ENCODE results near the gene STARD5.

DNA sequence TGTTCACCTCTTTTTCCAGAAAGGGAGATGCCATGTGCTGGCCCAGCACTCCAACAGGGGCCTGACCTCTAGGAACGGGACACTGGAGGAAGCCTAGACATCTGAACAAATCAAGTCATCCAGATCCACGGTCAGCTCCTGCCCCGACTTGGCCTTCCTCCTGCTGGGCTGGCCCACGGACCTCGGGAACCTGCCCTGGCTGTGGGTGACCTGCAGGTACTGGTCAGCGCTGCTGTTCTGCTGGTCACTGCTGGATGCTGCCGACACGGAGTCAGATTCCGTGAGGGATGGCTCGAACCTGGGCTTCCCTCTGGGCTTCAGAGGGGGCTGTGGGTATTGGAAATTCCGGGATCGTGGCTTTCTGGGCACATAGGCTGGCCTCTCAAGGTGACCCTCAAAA is 8.4 kb upstream of the STARD5 start:
- TF ChIP-seq, protein P1, sequence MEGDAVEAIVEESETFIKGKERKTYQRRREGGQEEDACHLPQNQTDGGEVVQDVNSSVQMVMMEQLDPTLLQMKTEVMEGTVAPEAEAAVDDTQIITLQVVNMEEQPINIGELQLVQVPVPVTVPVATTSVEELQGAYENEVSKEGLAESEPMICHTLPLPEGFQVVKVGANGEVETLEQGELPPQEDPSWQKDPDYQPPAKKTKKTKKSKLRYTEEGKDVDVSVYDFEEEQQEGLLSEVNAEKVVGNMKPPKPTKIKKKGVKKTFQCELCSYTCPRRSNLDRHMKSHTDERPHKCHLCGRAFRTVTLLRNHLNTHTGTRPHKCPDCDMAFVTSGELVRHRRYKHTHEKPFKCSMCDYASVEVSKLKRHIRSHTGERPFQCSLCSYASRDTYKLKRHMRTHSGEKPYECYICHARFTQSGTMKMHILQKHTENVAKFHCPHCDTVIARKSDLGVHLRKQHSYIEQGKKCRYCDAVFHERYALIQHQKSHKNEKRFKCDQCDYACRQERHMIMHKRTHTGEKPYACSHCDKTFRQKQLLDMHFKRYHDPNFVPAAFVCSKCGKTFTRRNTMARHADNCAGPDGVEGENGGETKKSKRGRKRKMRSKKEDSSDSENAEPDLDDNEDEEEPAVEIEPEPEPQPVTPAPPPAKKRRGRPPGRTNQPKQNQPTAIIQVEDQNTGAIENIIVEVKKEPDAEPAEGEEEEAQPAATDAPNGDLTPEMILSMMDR (IDR thresholded peaks at IDR 0.05), result no peak
- TF ChIP-seq EP300 (IDR thresholded peaks at IDR 0.05) (no peak), POLR2AphosphoS5 (IDR thresholded peaks at IDR 0.05) (no peak)
